GM18873 (cell line): ENCODE results near the gene TBXAS1.

ENCODE experiments used
- ATAC-seq: cut with Tn5 transposase; IDR thresholded peaks from one replicate; pipeline ENCODE4 v1.9.1; 2021; ENCODE audit warnings: mild to moderate bottlenecking, moderate library complexity, moderate number of reproducible peaks; ENCODE audit not compliant: unreplicated experiment, low FRiP score

TBXAS1 gene

GRCh38 chr7:139941421-139941820, 112.4 kb downstream of the TBXAS1 start:
- no peak for ATAC-seq

- ATAC-seq, result no peak
Measured at GRCh38 chr7:139941866-139942265, 112.8 kb downstream of the TBXAS1 start.

- no peak for ATAC-seq
Measured at GRCh38 chr7:139942636-139943035, 113.6 kb downstream of the TBXAS1 start.

DNA sequence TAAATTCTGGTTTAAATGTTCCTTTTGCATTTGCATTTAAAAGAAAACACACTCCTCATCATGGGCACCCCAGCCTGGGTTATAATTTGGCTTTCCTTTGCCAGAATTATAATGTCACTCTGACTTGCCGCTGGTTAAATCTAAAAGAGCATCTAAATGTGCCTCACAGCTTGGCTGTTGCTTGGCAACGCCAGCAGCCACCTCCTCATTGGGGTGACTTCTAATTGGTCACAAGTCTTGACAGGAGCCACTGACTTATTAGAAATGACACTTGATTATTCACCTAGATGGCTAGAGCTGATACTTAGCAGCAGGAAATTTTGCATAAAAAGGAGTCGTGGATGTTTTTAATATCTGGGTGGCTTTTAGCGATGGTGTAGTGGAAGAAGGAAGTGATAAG, 114.3 kb downstream of the TBXAS1 start:
- ATAC-seq, result no peak

DNA sequence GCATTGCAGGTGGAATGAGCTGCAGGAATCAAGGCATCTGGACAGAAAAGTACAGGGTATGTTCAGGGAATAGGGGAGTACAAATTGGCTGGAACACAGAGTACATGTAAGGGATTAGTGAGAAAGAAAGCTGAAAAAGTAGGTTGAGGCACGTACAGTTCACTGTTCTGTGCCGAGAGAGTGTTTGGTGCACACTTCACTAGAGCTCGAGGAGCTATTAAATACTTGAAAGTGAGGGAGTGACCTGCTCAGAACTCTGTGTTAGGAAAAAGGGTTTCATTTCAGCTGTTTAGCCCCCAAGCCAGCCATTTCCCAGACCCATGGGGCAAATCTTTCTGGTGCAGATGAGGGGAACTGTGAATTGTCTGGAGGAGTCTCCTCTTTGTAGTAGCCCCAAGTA, 115.2 kb downstream of the TBXAS1 start:
- ATAC-seq, result no peak

DNA sequence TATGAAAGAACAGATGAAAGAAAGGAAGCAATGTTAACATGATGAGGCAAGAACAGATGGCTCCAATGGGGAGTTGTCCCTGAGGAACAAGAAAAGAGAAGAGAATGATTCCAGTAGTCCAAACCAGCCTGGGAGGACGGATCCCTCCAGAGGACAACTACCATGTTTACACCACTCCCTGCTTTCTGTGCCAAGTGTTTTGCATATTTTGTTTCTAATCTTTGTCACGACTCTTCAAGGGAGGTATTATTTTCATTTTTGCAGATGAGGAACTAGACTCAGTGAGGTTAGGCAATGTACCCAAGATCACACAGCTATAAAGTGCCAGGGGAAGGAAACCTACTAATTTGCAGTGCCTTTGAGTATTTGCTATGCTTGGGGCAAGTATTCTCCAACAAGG, 117.5 kb downstream of the TBXAS1 start:
- no peak for ATAC-seq

DNA sequence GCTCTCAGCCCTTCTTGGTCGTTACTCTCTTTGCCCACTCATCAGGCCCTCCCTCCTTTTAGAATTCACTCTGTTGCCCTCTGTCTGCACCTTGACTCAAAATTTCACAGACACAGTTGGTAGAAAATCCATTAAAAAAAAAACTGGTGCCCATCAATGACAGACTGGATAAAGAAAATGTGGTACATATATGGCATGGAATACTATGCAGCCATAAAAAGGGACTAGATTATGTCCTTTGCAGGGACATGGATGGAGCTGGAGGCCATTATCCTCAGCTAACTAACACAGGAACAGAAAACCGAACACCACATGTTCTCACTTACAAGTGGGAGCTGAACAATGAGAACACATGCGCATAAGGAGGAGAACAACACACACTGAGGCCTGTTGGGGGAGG, 118.0 kb downstream of the TBXAS1 start:
- ATAC-seq, result no peak

DNA sequence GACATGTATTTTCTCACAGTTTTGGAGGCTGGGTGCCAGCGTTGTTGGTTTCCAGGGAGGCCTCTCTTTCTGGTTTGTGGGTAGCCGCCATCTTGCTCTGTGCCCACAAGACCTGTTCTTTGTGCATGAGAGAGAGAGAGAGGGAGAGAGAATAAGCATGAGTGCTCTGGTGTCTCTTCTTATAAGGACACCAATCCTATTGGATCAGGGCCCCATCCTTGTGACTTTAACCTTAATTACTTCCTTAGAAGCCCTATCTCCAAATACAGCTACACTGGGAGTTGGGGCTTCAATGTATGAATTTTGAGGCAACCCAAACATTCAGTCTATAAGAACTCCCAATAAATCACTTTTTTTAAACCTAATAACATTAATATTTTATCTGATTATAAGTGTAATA, 119.1 kb downstream of the TBXAS1 start:
- no peak for ATAC-seq

DNA sequence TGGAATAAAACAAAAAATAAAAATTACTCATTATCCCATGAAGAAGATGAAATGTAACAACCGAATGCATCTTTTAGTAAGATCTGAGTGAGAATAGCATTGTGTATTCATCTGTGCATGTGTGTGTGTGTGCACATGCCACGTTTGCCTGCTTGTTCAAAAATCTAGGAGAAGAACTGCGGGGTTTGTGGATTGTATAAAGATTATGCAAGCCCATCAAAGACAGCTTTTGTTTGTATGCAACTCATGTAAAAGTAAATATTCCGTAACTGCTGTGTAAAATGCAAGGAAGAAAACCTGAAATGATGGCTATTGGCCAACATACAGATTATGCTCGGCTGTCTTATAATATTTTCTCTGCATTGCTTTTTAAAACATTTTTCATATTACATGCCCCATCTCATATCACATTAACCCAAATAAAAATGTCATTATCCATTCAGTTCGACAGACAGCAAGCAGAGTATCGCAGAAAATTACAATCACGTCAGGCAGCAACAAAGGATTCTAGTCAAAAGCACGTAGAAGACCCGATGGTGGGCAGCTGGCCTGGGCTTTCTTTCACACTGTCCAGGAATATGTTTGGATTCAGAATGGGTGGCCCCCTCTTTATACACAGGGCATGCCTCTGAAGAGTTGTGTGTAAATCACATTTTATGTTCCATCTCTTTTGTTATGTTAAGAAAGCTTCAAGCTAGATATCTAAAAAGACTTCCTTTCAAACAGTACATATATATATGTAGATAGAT, 119.7 kb downstream of the TBXAS1 start:
- ATAC-seq, result no peak

GRCh38 chr7:139949629-139950028, 120.6 kb downstream of the TBXAS1 start:
- no peak for ATAC-seq

DNA sequence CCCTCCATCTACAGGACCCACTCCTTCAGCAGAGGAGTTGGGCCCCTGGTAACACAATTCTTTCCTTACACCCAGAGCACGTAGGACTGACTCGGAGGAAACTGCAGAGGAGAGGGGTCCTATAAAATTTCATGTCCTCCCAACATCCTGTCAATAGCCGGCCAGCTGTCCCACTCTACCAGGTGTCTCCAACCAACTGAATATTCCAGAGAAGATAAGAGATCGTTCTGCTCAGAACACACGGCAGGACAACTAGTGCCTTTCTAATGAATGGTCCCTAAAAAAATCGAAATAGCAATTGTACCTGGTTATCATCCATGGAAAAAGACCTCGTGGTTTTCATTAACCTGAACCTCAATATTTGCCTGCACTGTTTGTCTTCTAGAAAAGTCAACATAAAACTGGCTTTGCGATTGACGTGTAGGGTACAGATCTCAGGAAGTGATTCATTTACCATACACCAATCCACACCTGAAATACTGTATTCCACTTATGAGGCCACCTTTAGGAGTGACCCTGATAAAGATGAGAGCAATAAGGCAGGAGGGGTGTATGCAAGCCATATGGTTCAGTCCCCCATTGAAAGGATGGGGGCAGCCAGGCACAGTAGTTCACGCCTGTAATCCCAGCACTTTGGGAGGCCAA, 121.9 kb downstream of the TBXAS1 start:
- no peak for ATAC-seq

DNA sequence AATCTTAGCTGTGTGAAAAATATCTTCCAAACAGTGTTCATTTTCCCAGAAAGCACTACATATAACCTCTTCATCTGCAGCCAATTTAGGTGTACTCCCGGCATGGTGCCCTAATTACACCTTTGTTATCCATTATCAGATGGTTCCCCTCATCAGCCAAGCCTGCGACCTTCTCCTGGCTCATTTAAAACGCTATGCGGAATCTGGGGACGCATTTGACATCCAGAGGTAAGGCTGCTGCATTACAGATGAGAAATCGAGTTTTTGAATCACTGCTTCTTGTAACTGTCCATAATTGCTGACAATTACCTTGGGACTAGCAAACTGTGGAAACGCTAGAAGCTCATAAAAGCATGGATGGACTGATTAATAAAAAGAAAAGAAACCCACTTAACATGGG, 124.2 kb downstream of the TBXAS1 start:
- no peak for ATAC-seq

DNA sequence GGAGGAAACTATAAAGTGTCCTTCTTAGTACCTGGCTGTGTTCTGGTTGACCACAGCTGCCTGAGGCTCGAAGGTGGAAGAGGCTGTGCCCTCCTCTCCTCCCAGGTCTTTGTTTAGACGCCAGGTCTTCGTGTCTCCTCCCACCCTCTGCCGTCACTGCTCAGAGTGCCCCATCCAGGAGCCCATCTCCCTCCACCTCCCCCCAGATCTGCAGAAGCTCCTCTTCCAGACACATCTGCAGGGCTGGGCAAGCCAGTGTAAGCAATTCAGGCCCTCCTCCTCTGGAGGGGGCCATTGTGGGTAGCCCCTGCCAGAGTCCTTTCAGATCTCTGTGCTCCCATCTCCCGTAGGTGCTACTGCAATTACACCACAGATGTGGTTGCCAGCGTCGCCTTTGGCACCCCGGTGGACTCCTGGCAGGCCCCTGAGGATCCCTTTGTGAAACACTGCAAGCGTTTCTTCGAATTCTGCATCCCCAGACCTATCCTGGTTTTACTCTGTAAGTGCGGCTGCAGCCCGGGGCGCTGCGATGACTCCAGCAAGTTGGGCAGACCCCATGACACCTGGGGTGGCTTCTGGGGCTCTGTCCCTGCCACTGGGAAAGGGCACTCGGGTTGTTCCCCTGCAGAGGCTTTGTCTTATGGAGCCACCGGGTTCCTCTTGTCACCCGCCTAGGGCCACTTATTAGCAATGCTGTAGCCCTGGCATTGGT, 126.2 kb downstream of the TBXAS1 start:
- ATAC-seq, result no peak

- ATAC-seq, result no peak
Measured at GRCh38 chr7:139958599-139959284, 129.7 kb downstream of the TBXAS1 start.

DNA sequence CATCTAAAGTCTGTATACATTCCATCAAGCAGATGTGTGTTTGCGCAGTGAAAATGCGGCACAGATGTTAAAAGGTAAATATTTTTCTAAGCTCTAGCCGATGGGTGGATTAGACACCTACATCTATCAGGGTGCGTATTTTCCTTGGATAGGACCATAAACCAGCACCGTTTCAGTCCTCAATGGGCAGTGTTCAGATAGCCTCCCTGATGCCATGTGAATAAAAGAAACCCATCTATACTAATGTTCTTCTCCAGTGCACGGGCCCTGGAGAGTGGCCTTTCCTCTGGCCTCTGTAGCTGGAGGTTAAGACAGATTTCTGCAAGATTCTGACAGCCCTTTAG, 130.2 kb downstream of the TBXAS1 start:
- no peak for ATAC-seq

DNA sequence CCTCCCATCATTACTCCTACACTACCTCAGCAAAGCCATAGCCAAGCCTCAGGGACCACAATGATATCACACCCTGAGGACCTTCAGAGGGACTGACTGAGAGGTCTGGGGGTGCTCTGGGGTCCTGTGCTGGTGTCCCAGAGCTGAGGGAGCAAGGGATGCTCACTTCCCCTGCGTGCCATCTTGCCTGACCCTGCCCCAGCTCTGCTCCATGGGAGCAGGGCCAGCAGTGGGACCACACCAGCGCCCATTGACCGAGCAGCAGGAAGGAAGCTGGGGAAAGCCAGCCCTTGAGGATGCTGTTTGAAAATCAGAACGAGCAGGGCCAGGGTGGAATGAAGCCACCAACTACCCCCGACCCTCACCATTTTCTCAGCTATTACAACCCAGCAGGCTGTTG, 130.7 kb downstream of the TBXAS1 start:
- no peak for ATAC-seq

GRCh38 chr7:139960157-139960556, 131.1 kb downstream of the TBXAS1 start:
- no peak for ATAC-seq

- no peak for ATAC-seq
Measured at GRCh38 chr7:139965942-139966628, 137.0 kb downstream of the TBXAS1 start.

DNA sequence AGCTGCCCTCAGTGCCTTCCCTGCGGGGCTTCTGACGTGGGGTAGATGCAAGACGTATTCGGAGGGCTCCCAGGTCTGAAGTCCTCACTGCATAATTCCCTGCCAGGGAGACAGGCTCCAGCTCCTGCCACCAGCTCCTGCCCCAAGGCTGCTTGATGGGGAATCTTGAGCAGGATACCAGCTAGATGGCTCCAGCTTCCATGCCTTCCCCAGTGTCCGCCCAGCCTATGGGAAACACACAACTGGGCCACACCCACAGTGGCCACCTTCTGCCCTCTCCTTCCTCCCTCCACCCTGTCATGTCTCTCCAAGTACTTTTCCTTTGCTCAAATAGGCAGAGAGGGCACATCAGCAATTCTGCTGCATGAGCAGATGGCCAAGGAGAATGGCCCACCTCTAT, 137.9 kb downstream of the TBXAS1 start:
- ATAC-seq, result no peak

- ATAC-seq, result no peak
Measured at GRCh38 chr7:139968931-139969330, 139.9 kb downstream of the TBXAS1 start.

DNA sequence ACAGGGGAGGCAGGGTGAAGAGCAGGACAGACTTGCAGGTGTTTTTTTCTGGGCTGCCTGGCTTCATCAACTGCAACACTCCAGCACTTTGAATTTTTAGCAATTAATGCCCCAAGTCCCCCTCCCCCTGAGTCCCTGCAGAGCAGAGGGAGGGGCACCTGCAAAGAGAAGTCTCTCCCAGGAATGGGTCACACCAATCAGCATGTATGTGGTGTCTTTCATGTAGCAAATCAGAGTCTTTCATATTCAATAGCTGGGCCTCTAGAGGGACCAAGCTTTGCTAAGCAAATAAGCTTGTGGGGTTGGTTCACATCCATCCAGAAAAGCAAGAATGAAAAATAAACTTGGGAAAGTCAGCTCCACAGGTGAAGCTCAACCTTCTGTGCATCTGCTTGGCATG, 143.0 kb downstream of the TBXAS1 start:
- no peak for ATAC-seq
